Measurements from ENCODE around the gene ZDHHC3. TPM values are rescaled to one million over a fixed set of nuclear protein-coding genes. Genes with fewer than 3 reads are reported as not detected.

ZDHHC3 gene
- polyA plus RNA-seq, 1 of the 3 experiments (the other 2 are of a cell fraction): 60.7 TPM

GRCh38 chr3:44883999-44884431 is 92.0 kb downstream of the ZDHHC3 start (continued):
- TF ChIP-seq MXI1 (IDR thresholded peaks at IDR 0.05; ENCODE audit: low read depth, low read length) (no peak), NRF1 (IDR thresholded peaks at IDR 0.05; ENCODE audit: low read depth, low read length) (no peak), SMC3 (IDR thresholded peaks at IDR 0.05; ENCODE audit: low read depth, low read length) (no peak), SIN3A (IDR thresholded peaks at IDR 0.05; ENCODE audit: borderline replicate concordance, low read depth, low read length) (peak; percentile 82), ZBTB33 (IDR thresholded peaks at IDR 0.05; ENCODE audit: borderline replicate concordance, low read depth) (no peak), JUND (IDR thresholded peaks at IDR 0.05) (peak; percentile 93), RAD21 (IDR thresholded peaks at IDR 0.05; ENCODE audit: low read length) (no peak), TAF1 (IDR thresholded peaks at IDR 0.05; ENCODE audit: borderline replicate concordance, low read depth, low read length) (no peak)

GRCh38 chr3:44883213-44883955 is 92.6 kb downstream of the ZDHHC3 start:
- H3K9ac ChIP-seq: peak overlapping the region; percentile 53; the same call in 1 of the 2 replicates

GRCh38 chr3:44880284-44880683 is 95.7 kb downstream of the ZDHHC3 start:
- no peak for DNase-seq
- WGBS (ENCODE audit: low lambda C conversion rate): 50% methylated on average over 2 of the region's 2 CpGs
- ChIA-PET CTCF (no interaction called here), POLR2A (no interaction called here)
- Histone ChIP-seq H3K4me2 (no peak overlapping the region), H4K20me1 (ENCODE audit: insufficient read depth) (no peaks in the 10 kb centered on the region), H3K27me3 (ENCODE audit: insufficient read depth) (no peaks in the 10 kb centered on the region), H3K79me2 (ENCODE audit: insufficient read depth) (no peaks in the 10 kb centered on the region), H3K4me3 (ENCODE audit: low read depth in 2 of 2, low read length in 1 of 2) (no peak overlapping the region), H3K36me3 (replicated peaks in 1 of 2; ENCODE audit: control insufficient read depth in 1 of 2, insufficient read depth in 2 of 2, low read length in 1 of 2) (no peaks in the 10 kb centered on the region), H3F3A (replicated peaks; ENCODE audit: insufficient read depth) (peaks cover 10% of the 10 kb centered on the region), H3K9ac (no peak overlapping the region), H3K27ac (ENCODE audit: low read depth in 2 of 2, low read length in 1 of 2) (no peak overlapping the region), H3K9me3 (no peaks in the 10 kb centered on the region), H3K9me2 (no peaks in the 10 kb centered on the region), H3K4me1 (ENCODE audit: control insufficient read depth in 1 of 2, insufficient read depth in 2 of 2, low read depth in 1 of 2, low read length in 1 of 2) (peaks cover 5 to 20% of the 10 kb centered on the region in 2 experiments; a peak in 3 of 4 replicates), H2AFZ (ENCODE audit: low read depth) (no peak overlapping the region)
- TF ChIP-seq RAD21 (IDR thresholded peaks at IDR 0.05; ENCODE audit: low read length) (no peak), ELF1 (IDR thresholded peaks at IDR 0.05) (no peak), FOSL2 (IDR thresholded peaks at IDR 0.05; ENCODE audit: borderline replicate concordance, low read depth) (no peak), NRF1 (IDR thresholded peaks at IDR 0.05; ENCODE audit: low read depth, low read length) (no peak), EP300 (IDR thresholded peaks at IDR 0.05; ENCODE audit: borderline replicate concordance in 1 of 2, low read depth in 1 of 2, low read length in 1 of 2) (no peak), MXI1 (IDR thresholded peaks at IDR 0.05; ENCODE audit: low read depth, low read length) (no peak), MEF2A (IDR thresholded peaks at IDR 0.05; ENCODE audit: borderline replicate concordance, low read depth) (no peak), GATA2 (CRISPR knock-in tag; IDR thresholded peaks at IDR 0.05) (no peak), TEAD4 (IDR thresholded peaks at IDR 0.05; ENCODE audit: borderline replicate concordance, insufficient read depth) (no peak), GABPA (IDR thresholded peaks at IDR 0.05; ENCODE audit: low read depth) (no peak), POLR2AphosphoS5 (IDR thresholded peaks at IDR 0.05; ENCODE audit: low read depth, low read length) (no peak), RFX5 (IDR thresholded peaks at IDR 0.05; ENCODE audit: low read length) (no peak), USF2 (IDR thresholded peaks at IDR 0.05; ENCODE audit: borderline replicate concordance, low read depth, low read length) (no peak), MAX (IDR thresholded peaks at IDR 0.05; ENCODE audit: low read depth) (no peak), FOXM1 (IDR thresholded peaks at IDR 0.05; ENCODE audit: low read depth) (no peak)

More at GRCh38 chr3:44883213-44883955, 92.6 kb downstream of the ZDHHC3 start:
- TF ChIP-seq CHD2 (IDR thresholded peaks at IDR 0.05; ENCODE audit: low read length, partially characterized antibody): no peak
- TF ChIP-seq USF1 (IDR thresholded peaks at IDR 0.05; ENCODE audit: borderline replicate concordance, low read depth): no peak
- no peak for TF ChIP-seq NRF1 (IDR thresholded peaks at IDR 0.05; ENCODE audit: low read depth, low read length)
- TF ChIP-seq RCOR1 (IDR thresholded peaks at IDR 0.05; ENCODE audit: low read length): no peak
- Histone ChIP-seq H3F3A (replicated peaks; ENCODE audit: insufficient read depth) (peaks cover 10% of the 10 kb centered on the region), H3K27ac (ENCODE audit: low read depth in 2 of 2, low read length in 1 of 2) (peak overlapping the region in 1 of 2 experiments; percentile 93), H3K9me3 (no peaks in the 10 kb centered on the region), H3K4me1 (ENCODE audit: control insufficient read depth in 1 of 2, insufficient read depth in 2 of 2, low read depth in 1 of 2, low read length in 1 of 2) (peaks cover 6 to 21% of the 10 kb centered on the region in 2 experiments; a peak in 3 of 4 replicates), H3K4me2 (peak overlapping the region; percentile 63; the same call in 1 of the 2 replicates), H2AFZ (ENCODE audit: low read depth) (peak overlapping the region; percentile 86), H3K27me3 (ENCODE audit: insufficient read depth) (no peaks in the 10 kb centered on the region), H3K79me2 (ENCODE audit: insufficient read depth) (no peaks in the 10 kb centered on the region), H3K36me3 (replicated peaks in 1 of 2; ENCODE audit: control insufficient read depth in 1 of 2, insufficient read depth in 2 of 2, low read length in 1 of 2) (no peaks in the 10 kb centered on the region), H3K9me2 (no peaks in the 10 kb centered on the region), H4K20me1 (ENCODE audit: insufficient read depth) (no peaks in the 10 kb centered on the region), H3K4me3 (ENCODE audit: low read depth in 2 of 2, low read length in 1 of 2) (no peak overlapping the region)
- ChIA-PET CTCF (no interaction called here), POLR2A (no interaction called here)
- no peak for DNase-seq
- 94% methylated on average over 5 of the region's 5 CpGs for WGBS (ENCODE audit: low lambda C conversion rate)
